ENCODE measurements around the gene PFKM.

The PFKM gene

DNA sequence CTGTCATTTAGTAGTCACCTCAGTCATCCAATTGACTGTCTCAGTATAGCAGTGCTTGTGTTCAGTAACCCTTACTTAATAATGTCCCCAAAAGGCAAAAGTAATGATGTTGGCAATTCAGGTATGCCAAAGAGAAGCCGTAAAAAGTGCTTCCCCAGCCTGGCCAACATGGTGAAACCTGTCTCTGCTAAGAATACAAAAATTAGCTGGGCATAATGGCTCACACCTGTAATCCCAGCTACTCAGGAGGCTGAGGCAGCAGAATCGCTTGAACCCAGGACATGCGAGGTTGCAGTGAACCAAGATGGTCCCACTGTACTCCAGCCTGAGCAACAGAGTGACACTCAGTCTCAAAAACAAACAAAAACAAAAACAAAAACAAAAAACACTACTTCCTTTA lies 46.9 kb upstream of the PFKM start:
- Histone ChIP-seq H3K4me3 (replicated peaks; ENCODE audit: insufficient read depth, low read length) (no peak overlapping the region), H3K27ac (replicated peaks) (no peak overlapping the region)
- no peak for DNase-seq (ENCODE audit: low read depth in 1 of 2, low spot score in 1 of 2)

DNA sequence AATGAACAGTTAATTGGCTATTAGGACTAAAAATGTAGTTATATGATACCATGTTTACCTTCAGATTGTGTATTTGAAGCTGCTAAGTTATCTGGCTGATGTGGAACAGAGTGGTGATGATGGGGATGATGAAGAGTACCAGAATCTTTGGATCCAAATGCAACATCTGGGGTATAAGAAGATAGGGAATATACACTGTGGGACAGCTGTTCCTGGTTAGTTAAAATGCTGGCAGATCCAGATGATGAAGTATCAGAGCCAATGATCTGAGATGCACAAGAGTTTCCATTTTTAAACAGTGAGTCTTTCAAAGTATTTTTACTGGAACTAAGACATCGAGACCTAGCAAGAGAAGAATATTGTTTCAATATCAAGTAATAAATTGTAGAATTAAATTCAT lies 44.9 kb upstream of the PFKM start:
- Histone ChIP-seq H3K4me3 (replicated peaks; ENCODE audit: insufficient read depth, low read length) (no peak overlapping the region), H3K27ac (replicated peaks) (no peak overlapping the region), H3K27me3 (ENCODE audit: insufficient read depth, poor library complexity, severe bottlenecking) (no peaks in the 10 kb centered on the region)
- TF ChIP-seq GABPA (IDR thresholded peaks at IDR 0.05; ENCODE audit: low read depth) = no peak
- TF ChIP-seq, protein P1, sequence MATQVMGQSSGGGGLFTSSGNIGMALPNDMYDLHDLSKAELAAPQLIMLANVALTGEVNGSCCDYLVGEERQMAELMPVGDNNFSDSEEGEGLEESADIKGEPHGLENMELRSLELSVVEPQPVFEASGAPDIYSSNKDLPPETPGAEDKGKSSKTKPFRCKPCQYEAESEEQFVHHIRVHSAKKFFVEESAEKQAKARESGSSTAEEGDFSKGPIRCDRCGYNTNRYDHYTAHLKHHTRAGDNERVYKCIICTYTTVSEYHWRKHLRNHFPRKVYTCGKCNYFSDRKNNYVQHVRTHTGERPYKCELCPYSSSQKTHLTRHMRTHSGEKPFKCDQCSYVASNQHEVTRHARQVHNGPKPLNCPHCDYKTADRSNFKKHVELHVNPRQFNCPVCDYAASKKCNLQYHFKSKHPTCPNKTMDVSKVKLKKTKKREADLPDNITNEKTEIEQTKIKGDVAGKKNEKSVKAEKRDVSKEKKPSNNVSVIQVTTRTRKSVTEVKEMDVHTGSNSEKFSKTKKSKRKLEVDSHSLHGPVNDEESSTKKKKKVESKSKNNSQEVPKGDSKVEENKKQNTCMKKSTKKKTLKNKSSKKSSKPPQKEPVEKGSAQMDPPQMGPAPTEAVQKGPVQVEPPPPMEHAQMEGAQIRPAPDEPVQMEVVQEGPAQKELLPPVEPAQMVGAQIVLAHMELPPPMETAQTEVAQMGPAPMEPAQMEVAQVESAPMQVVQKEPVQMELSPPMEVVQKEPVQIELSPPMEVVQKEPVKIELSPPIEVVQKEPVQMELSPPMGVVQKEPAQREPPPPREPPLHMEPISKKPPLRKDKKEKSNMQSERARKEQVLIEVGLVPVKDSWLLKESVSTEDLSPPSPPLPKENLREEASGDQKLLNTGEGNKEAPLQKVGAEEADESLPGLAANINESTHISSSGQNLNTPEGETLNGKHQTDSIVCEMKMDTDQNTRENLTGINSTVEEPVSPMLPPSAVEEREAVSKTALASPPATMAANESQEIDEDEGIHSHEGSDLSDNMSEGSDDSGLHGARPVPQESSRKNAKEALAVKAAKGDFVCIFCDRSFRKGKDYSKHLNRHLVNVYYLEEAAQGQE (IDR thresholded peaks at IDR 0.05; ENCODE audit: insufficient replicate concordance, low read depth) = no peak
- TF ChIP-seq, protein P2, sequence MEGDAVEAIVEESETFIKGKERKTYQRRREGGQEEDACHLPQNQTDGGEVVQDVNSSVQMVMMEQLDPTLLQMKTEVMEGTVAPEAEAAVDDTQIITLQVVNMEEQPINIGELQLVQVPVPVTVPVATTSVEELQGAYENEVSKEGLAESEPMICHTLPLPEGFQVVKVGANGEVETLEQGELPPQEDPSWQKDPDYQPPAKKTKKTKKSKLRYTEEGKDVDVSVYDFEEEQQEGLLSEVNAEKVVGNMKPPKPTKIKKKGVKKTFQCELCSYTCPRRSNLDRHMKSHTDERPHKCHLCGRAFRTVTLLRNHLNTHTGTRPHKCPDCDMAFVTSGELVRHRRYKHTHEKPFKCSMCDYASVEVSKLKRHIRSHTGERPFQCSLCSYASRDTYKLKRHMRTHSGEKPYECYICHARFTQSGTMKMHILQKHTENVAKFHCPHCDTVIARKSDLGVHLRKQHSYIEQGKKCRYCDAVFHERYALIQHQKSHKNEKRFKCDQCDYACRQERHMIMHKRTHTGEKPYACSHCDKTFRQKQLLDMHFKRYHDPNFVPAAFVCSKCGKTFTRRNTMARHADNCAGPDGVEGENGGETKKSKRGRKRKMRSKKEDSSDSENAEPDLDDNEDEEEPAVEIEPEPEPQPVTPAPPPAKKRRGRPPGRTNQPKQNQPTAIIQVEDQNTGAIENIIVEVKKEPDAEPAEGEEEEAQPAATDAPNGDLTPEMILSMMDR (IDR thresholded peaks at IDR 0.05; ENCODE audit: insufficient read depth, low read length) = no peak
- no peak for TF ChIP-seq POLR2AphosphoS5 (IDR thresholded peaks at IDR 0.05; ENCODE audit: low read depth)
- TF ChIP-seq SPI1 (IDR thresholded peaks at IDR 0.05; ENCODE audit: borderline replicate concordance, low read depth) = no peak
- no peak for DNase-seq (ENCODE audit: low read depth in 1 of 2, low spot score in 1 of 2)

More for the DNA sequence above, 46.9 kb upstream of the PFKM start:
- TF ChIP-seq, protein P2 (IDR thresholded peaks at IDR 0.05; ENCODE audit: insufficient read depth, low read length) = no peak
- TF ChIP-seq, protein P1 (IDR thresholded peaks at IDR 0.05; ENCODE audit: insufficient replicate concordance, low read depth) = no peak
- TF ChIP-seq POLR2AphosphoS5 (IDR thresholded peaks at IDR 0.05; ENCODE audit: low read depth) (no peak), SPI1 (IDR thresholded peaks at IDR 0.05; ENCODE audit: borderline replicate concordance, low read depth) (no peak), GABPA (IDR thresholded peaks at IDR 0.05; ENCODE audit: low read depth) (no peak)
- no peaks in the 10 kb centered on the region for H3K27me3 ChIP-seq (ENCODE audit: insufficient read depth, poor library complexity, severe bottlenecking)

DNA sequence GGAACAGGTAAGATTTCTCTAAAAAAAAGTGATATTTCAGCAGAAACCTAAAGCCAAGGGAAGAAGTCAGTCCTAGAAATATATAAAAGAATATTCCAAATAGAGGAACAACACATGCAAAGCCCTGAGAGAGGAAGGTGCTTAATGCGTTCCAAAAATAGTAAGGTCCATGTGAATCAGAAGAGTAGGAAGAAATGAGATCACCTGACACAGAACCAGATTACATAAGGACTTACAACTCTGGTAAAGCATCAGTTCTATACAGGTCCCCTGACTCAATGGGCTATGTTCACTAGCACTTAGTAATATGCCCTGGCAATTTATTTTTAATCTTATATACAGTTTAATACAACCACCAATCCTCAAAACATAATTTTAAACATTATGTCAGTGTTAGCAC lies 43.3 kb upstream of the PFKM start:
- TF ChIP-seq POLR2AphosphoS5 (IDR thresholded peaks at IDR 0.05; ENCODE audit: low read depth) (no peak), GABPA (IDR thresholded peaks at IDR 0.05; ENCODE audit: low read depth) (no peak), SPI1 (IDR thresholded peaks at IDR 0.05; ENCODE audit: borderline replicate concordance, low read depth) (no peak)
- TF ChIP-seq, protein P2 (IDR thresholded peaks at IDR 0.05; ENCODE audit: insufficient read depth, low read length) = no peak
- TF ChIP-seq, protein P1 (IDR thresholded peaks at IDR 0.05; ENCODE audit: insufficient replicate concordance, low read depth) = no peak
- no peak overlapping the region for H3K4me3 ChIP-seq (replicated peaks; ENCODE audit: insufficient read depth, low read length)
- H3K27me3 ChIP-seq (ENCODE audit: insufficient read depth, poor library complexity, severe bottlenecking) = no peaks in the 10 kb centered on the region
- no peak overlapping the region for H3K27ac ChIP-seq (replicated peaks)
- no peak for DNase-seq (ENCODE audit: low read depth in 1 of 2, low spot score in 1 of 2)
